HG03045 (cell line): ENCODE results near the gene KCNH3.

Experiments
- ATAC-seq: cut with Tn5 transposase; IDR thresholded peaks from one replicate; pipeline ENCODE4 v1.9.1; 2021; ENCODE audit warnings: mild to moderate bottlenecking, moderate library complexity; ENCODE audit not compliant: unreplicated experiment

KCNH3 gene

DNA sequence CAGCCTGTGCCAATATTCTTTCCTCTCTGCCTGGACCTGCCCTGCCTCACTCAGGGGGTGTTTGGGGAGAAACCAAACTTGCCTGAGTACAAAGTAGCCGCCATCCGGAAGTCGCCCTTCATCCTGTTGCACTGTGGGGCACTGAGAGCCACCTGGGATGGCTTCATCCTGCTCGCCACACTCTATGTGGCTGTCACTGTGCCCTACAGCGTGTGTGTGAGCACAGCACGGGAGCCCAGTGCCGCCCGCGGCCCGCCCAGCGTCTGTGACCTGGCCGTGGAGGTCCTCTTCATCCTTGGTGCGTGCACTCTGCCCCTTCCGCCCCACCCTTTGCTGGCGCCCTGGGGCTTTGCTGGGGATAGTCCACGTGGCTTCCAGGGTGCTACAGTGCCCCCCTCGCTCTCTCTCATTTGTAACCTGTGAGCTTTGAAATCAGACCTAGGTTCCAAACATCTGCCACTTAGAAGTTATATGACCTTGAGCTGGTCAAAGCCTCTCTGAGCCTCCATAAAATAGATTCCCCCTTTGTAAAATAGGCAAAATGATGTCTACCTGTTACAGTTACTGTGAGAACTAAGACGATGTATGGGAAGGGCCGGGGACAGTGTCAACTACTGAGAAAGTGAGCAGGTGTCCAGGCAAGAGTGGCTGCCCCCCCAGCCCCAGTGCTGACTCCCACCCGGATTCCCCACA is 4.5 kb downstream of the KCNH3 start:
- no peak for ATAC-seq

DNA sequence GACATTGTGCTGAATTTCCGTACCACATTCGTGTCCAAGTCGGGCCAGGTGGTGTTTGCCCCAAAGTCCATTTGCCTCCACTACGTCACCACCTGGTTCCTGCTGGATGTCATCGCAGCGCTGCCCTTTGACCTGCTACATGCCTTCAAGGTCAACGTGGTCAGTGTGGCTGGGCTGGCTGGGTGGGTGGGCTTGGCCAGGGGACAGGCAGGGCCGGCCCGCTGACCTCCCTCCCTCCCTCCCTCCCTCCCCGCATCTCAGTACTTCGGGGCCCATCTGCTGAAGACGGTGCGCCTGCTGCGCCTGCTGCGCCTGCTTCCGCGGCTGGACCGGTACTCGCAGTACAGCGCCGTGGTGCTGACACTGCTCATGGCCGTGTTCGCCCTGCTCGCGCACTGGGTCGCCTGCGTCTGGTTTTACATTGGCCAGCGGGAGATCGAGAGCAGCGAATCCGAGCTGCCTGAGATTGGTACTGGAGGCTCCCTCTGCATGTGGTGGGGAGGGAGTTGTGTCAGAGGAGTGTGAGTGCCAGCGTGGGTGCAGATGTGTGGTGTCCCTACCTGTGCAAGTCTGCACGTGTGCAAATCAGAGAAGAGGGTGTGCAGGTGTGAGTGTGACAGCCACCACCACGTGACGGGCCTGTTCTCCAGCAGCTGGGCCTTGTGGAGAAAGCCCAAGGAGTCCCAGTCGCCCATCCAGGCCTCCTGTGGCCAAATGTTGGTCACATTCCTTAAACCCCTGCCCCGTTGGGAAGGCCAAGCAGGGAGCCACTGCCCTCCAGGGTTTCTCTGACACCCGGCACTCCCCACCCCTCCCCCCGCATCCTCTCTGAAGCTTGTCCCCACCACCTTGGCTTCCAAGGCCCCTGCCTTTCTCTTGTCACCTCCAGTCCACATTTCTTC is 5.3 kb downstream of the KCNH3 start:
- no peak for ATAC-seq

DNA sequence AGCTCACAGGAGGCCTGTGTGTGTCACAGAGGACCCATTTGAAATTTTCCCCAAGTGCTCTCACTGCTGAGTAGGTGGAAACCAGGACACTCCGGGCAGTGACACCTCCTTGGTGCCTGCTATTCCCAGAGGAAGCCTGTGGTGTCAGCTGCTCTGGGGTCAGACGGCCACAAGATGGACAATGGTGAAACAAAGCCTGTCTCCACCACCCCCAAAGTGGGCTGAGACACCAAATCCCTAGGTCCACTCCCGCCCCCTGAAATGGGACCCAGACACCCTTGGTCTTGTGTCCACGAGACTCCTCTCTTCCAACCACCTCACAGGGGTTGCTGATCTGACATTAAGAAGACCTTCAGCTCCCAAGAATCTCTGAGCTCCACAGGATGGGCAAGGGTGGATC is 7.0 kb downstream of the KCNH3 start:
- no peak for ATAC-seq

DNA sequence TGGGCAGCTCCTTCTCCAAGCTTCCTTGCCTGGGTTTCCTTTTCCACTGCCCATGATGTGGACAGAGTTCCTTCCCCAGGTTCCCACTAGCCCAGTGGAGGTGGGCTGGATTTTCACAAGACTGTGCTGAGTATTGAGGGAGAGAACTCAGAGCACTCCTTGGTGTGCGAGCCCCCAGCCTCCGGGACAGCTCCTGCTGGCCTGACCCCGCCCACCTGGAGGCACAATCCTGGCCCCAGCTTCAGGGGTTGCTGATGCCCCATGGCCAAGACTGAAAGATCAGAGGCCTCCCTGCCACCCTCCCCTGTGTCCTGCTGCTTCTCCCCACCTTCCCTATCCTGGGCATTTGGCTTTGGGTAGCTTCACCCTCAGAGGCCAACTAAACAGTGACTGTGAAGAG is 7.7 kb downstream of the KCNH3 start:
- no peak for ATAC-seq

DNA sequence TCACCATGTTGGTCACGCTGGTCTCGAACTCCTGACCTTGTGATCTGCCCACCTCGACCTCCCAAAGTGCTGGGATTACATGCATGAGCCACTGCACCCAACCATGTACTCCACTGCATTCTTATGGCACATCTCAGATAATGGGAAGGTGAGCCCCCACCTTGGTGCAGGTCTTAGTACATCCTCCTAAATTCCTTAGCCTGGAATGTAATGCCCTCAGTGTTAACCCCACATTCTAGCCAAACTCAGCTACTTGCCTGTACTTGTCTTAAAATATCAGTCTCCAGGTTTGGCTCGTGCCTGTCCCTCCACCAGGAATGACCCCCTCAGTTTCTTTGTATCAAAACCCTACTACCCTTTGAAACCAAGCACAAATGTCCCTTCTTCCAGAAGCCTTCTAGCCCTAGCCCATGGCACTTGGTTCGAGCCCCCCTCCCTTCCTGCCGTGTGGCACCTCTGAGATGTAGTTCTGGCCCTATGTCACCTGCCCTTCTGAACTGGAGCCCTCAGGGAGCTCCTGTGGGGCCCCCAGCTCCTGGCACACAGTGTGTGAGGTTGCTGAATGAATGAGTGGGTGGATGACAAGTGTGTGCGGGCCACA is 8.4 kb downstream of the KCNH3 start:
- ATAC-seq, result no peak

DNA sequence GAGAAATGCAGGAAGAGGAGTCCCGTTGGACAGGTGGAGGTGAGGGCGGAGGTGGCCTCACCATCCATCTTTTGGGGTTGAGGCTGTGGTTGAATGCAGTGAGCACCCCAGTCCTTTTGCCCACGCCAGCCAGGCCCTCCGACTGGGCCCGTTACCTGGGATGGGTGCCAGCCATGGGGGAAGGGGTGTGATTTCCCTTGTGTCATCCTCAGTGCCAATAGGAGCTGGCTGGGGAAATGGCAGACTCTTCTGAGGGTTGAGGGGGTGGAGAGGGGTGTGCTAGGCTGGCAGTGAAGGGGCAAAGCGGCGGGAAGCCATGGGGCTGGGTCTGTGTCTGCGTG is 9.6 kb downstream of the KCNH3 start:
- no peak for ATAC-seq

DNA sequence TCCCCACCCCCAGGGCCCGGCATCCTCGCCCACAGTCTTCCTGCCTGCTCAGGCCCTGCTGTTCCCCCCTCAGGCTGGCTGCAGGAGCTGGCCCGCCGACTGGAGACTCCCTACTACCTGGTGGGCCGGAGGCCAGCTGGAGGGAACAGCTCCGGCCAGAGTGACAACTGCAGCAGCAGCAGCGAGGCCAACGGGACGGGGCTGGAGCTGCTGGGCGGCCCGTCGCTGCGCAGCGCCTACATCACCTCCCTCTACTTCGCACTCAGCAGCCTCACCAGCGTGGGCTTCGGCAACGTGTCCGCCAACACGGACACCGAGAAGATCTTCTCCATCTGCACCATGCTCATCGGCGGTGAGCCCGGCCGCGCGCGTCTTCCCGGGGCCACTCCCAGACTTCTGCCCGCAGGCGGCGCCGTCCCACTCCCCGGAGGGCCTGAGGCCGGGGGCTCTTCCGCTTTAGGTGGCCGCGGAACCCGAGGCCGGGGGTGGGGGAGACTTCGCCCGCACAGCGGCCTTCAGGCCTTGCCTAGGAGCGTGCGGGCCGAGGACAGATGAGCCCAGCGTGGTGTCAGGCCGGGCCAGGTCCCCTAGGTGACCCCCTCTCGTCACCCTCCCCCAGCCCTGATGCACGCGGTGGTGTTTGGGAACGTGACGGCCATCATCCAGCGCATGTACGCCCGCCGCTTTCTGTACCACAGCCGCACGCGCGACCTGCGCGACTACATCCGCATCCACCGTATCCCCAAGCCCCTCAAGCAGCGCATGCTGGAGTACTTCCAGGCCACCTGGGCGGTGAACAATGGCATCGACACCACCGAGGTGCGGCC is 10.2 kb downstream of the KCNH3 start:
- ATAC-seq, result no peak

DNA sequence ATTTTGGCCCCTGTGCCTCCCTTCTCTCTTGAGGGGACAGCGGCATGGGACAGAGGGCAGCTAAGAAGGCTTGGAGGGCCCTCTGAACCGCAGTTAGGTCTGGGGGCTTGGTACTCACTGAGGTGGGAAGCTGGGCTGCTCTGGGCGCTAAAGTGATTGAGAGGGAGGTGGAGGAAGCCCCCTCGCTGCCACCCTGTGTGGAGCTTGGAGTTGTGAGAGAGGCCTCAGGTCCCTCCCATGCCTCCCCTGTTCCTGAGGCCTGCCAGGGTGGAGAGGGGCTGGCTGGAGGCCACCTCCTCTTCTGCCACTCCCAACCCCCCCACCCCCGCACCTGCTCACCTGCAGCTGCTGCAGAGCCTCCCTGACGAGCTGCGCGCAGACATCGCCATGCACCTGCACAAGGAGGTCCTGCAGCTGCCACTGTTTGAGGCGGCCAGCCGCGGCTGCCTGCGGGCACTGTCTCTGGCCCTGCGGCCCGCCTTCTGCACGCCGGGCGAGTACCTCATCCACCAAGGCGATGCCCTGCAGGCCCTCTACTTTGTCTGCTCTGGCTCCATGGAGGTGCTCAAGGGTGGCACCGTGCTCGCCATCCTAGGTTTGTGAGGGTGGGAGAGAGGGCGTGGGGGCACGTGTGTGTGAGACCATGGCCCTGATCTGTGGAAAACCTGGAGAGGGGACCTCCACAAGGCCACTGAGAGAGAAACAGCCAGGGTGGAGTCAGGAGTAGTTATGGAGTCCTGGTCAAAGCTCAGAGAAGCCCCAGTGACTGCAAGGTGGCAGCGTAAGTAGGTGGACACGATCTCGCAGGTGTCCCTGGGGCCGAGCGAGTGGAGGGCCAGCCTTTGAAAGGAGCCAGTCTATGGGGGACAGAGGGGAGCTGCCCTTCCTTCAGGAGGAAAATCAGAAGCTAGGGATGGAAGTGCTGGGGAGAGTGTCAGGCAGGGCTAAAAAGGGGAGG is 11.2 kb downstream of the KCNH3 start:
- ATAC-seq, result no peak

DNA sequence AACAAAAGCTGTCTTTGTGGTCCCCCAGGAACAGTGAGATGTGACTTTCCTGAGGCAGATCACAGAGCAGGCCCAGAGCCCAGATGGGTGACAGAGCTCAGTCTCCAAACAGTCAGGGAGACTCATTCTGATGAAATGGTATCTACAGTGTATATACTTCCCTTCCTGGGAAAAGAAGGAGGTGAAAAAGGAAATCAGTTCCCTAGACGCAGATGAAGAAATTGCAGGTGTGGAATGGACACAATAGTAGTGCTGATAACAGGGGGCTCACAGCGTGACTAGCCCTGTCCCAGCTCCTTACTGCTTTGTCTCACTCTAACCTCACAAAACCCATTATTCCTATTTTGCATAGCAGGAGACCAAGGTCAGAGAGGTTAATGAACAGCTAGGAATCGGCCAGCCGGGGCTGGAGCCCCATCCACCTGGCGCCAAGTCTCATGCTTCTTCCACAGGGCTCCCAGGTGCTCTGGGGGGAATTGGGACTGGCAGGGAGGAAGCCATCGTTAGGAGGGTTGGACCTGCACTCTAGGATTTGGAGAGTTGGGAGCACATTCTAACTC is 11.9 kb downstream of the KCNH3 start:
- no peak for ATAC-seq

DNA sequence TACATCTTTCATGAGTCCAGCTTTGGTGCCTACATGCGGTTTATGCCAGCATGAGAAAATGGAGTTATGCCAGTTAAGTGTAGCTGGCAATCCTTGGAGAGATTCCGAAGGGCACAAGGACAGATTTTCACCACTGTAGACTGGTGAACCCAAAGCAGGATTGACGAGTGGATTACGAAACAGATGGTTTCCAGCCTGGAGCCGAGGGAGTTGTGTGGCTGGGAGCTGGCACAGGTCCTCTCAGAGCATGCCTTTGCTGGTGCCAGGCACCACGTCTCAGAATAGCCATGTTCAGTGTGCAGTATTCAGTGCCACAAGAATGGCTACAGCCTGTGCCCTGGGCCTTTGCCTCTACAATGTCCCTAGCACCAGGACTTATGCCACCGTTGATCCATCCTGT is 13.2 kb downstream of the KCNH3 start:
- ATAC-seq, result no peak

DNA sequence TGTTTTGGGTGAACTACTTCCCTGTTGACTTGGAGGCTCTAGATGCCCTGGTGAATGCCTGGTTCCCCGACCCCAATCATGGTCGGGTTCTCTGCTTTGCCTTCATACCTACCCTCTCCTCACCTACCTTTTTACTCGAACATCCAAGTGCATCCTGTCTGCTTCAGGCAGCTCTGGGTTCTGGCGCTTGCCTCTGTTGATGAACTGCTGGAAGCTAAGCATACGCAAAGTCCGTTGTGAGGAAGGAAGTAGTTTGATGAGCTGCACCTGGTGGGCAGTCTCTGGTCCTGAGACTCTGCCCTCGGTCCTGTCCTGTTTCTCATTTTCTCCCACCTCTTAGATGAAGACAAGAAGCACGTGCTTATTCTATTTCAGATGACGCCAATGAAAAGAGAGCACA is 13.6 kb downstream of the KCNH3 start:
- no peak for ATAC-seq

DNA sequence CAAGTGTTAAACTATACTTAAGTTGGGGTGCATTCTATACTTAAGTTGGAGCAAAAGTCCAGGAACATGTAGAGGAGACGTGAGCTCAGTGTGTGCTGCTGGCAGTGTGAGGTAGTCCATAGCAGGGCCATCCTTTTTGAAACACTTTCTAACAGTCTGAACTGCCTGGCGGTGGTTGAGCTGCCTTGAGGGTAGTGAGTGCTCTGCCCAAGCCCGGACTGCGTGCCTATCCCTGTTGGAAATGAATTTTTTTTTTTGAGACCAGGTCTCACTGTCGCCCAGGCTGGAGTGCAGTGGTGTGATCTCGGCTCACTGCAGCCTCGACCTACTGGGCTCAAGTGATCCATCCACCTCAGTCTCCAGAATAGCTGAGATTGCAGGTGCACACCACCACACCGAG is 14.1 kb downstream of the KCNH3 start:
- no peak for ATAC-seq

DNA sequence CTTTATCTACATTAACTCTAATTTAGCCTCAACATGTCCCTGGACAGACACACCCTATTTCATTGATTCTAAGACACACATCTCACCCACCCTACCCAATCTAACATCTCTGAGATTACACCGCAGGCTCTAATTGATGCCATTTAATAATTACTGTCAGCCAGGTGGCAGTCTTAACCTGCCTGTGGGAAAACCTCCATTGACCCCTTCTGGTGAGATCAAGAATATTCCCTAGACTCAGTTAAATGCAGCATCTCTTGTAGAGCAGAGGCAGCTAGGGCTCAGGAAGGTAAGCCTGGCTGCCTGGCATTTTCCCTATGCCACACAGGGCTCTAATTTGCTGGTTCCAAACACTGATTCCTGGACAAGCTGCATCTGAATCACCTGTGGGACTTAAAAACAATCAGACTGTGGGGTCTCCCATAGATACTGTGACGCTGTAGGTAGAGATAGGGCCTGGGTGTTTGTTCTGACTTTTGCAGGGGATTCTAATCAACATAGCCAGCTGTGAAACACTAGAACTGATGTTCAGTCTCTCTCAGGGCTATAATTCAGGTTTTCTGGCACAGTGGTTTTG is 14.8 kb downstream of the KCNH3 start:
- no peak for ATAC-seq

DNA sequence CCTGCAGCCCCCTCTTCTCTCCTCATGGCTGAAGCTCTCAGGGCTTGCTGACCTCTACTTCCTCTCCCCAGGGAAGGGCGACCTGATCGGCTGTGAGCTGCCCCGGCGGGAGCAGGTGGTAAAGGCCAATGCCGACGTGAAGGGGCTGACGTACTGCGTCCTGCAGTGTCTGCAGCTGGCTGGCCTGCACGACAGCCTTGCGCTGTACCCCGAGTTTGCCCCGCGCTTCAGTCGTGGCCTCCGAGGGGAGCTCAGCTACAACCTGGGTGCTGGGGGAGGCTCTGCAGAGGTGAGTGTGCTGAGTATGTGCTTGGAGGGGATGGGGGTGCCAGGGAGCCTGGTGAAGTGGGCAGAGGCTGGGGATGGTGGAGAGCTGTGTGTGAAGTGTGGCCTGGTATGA is 15.4 kb downstream of the KCNH3 start:
- no peak for ATAC-seq

DNA sequence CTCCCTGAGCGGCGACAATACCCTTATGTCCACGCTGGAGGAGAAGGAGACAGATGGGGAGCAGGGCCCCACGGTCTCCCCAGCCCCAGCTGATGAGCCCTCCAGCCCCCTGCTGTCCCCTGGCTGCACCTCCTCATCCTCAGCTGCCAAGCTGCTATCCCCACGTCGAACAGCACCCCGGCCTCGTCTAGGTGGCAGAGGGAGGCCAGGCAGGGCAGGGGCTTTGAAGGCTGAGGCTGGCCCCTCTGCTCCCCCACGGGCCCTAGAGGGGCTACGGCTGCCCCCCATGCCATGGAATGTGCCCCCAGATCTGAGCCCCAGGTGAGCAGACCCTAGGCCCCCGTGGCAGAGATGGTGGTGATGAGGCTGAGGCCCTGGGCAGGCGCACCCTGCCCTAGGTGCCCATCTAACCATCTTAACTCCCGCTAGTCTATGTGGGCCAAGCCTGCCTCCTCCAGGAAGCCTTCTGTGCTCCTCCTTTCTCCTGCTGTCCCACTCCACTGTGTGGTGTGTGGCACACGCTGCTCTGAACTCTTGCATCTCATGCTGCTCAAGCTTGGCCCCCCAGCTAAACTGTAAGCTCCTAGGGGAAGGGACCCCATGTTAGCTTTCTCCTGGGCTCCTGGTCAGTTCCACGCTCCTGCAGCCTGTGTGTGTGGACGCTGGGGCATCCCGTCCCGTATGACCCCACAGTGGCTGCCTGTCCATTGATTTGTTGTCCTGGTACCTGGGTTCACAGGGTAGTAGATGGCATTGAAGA is 17.0 kb downstream of the KCNH3 start:
- no peak for ATAC-seq

DNA sequence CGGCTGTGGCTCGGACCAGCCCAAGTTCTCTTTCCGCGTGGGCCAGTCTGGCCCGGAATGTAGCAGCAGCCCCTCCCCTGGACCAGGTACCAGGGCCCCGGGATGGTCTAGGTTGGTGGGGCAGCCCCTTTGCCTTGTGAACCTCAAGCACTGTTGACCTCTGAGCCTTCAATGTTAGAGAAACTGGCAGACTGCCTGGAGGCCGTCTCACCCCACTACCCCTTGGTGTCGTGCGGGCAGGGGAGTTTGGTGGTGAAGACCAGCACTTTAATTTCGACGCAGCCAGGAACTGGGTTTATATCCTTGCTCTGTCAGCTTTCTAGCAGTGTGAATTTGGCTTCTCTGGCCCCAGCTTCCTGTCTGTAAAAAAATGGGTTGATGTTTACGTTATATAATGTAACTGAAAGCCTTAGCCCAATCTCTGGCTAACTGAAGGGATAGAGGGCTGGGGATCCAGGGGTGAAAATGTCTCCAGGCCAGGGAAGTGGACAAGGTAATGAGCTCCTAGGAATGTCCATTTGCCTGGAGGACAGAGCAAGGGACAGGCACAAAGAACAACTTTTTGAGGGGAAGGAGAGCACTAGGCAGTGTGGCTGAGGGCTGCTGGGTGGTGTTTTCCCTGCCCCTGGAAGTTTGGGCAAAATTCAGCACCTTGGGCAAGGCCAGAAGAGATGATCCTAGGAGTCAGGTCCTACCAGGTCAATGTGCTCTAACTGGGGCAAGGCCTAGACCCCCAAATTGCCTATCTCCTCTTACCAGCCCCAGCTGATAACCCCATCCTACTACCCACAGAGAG is 17.8 kb downstream of the KCNH3 start:
- no peak for ATAC-seq

DNA sequence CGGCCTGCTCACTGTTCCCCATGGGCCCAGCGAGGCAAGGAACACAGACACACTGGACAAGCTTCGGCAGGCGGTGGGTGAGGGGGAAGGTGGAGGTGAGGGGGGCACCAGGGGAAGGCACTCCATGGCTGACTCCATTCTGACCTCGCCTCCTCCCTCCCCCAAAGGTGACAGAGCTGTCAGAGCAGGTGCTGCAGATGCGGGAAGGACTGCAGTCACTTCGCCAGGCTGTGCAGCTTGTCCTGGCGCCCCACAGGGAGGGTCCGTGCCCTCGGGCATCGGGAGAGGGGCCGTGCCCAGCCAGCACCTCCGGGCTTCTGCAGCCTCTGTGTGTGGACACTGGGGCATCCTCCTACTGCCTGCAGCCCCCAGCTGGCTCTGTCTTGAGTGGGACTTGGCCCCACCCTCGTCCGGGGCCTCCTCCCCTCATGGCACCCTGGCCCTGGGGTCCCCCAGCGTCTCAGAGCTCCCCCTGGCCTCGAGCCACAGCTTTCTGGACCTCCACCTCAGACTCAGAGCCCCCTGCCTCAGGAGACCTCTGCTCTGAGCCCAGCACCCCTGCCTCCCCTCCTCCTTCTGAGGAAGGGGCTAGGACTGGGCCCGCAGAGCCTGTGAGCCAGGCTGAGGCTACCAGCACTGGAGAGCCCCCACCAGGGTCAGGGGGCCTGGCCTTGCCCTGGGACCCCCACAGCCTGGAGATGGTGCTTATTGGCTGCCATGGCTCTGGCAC is 18.5 kb downstream of the KCNH3 start:
- ATAC-seq, result no peak
